Upper lobe of left lung (tissue), 4 donors: ENCODE measurements around the gene CD2AP.

ENCODE experiments used
- POLR2A ChIP-seq, 4 donors: fragments of 450-650 bp; IDR thresholded peaks; one replicate each; pipeline ENCODE4 v1.5.1; 2016 to 2017; ENCODE audit warnings: antibody characterized with exemption in 4 of 4, mild to moderate bottlenecking in 2 of 4
- POLR2AphosphoS5 ChIP-seq, 2 donors: sonication (generic); formaldehyde crosslinking; IDR thresholded peaks; one replicate each; pipeline ENCODE4 v1.5.1; 2017; ENCODE audit warnings: antibody characterized with exemption in 2 of 2
- TF ChIP-seq, protein P1 (sequence below), 6 experiments: fragments of 450-650 bp in 4 of 6; fragments of 200-600 bp in 2 of 6; sonication (generic) in 2 of 6; IDR thresholded peaks; one replicate each; pipeline ENCODE4 v1.5.1; 2016 to 2019; ENCODE audit warnings: antibody characterized with exemption in 6 of 6

- TF ChIP-seq POLR2A (IDR thresholded peaks at IDR 0.05) (no peak), POLR2AphosphoS5 (IDR thresholded peaks at IDR 0.05) (no peak)
- TF ChIP-seq, protein P1, sequence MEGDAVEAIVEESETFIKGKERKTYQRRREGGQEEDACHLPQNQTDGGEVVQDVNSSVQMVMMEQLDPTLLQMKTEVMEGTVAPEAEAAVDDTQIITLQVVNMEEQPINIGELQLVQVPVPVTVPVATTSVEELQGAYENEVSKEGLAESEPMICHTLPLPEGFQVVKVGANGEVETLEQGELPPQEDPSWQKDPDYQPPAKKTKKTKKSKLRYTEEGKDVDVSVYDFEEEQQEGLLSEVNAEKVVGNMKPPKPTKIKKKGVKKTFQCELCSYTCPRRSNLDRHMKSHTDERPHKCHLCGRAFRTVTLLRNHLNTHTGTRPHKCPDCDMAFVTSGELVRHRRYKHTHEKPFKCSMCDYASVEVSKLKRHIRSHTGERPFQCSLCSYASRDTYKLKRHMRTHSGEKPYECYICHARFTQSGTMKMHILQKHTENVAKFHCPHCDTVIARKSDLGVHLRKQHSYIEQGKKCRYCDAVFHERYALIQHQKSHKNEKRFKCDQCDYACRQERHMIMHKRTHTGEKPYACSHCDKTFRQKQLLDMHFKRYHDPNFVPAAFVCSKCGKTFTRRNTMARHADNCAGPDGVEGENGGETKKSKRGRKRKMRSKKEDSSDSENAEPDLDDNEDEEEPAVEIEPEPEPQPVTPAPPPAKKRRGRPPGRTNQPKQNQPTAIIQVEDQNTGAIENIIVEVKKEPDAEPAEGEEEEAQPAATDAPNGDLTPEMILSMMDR (IDR thresholded peaks at IDR 0.05), result no peak
These were observed 46.7 kb downstream of the CD2AP start for GRCh38 chr6:47524136-47524845.
